ENCODE results near the gene SLCO6A1. TPM values are rescaled to one million over a fixed set of nuclear protein-coding genes. Genes with fewer than 3 reads are reported as not detected.

The SLCO6A1 gene
- polyA plus RNA-seq, 1 donor (not counting 4 experiments of a cell fraction or from before 2014, with no cell fraction given): not detected

DNA sequence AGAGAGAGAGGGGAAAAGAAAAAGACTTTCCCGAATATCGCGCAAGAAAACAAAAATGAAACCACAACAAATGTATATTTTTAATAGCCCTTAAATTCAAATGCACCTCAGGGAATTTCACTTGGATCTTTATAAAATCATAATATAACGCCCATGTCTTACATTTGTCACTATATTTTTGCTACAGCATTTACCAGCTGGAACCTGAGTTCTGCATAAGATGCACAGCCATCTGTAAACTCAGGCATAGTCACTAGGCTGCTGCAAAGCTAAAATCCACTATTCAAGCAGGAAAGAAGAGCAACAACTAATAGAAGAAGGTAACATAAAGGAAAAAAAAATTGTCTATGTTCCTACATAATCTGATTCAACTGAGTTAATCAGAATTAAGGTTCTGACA lies 30.6 kb upstream of the SLCO6A1 start:
- TF ChIP-seq EZH2 (IDR thresholded peaks at IDR 0.05; ENCODE audit: low read length): no peak
- TF ChIP-seq, protein P1, sequence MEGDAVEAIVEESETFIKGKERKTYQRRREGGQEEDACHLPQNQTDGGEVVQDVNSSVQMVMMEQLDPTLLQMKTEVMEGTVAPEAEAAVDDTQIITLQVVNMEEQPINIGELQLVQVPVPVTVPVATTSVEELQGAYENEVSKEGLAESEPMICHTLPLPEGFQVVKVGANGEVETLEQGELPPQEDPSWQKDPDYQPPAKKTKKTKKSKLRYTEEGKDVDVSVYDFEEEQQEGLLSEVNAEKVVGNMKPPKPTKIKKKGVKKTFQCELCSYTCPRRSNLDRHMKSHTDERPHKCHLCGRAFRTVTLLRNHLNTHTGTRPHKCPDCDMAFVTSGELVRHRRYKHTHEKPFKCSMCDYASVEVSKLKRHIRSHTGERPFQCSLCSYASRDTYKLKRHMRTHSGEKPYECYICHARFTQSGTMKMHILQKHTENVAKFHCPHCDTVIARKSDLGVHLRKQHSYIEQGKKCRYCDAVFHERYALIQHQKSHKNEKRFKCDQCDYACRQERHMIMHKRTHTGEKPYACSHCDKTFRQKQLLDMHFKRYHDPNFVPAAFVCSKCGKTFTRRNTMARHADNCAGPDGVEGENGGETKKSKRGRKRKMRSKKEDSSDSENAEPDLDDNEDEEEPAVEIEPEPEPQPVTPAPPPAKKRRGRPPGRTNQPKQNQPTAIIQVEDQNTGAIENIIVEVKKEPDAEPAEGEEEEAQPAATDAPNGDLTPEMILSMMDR (optimal IDR thresholded peaks at IDR 0.05 in 1 of 3, IDR thresholded peaks at IDR 0.05 in 1 of 3, conservative IDR thresholded peaks at IDR 0.05 in 1 of 3; ENCODE audit: extremely low read depth in 1 of 3, insufficient read depth in 2 of 3, low read length in 3 of 3): no peak
- Histone ChIP-seq H4K20me1 (ENCODE audit: control insufficient read depth, extremely low read depth, insufficient read depth, low read length) (no peaks in the 10 kb centered on the region), H3K27ac (ENCODE audit: control insufficient read depth, insufficient read depth, low read length) (no peak overlapping the region), H3K79me2 (ENCODE audit: control insufficient read depth, insufficient read depth, low read length) (no peaks in the 10 kb centered on the region), H2AFZ (ENCODE audit: control insufficient read depth, low read length) (no peak overlapping the region), H3K9me3 (ENCODE audit: control insufficient read depth, low read depth, low read length) (no peaks in the 10 kb centered on the region), H3K9me1 (ENCODE audit: control insufficient read depth, extremely low read depth, insufficient read depth, low read length) (no peaks in the 10 kb centered on the region), H3K27me3 (ENCODE audit: control insufficient read depth, extremely low read depth, insufficient read depth, low read length) (no peaks in the 10 kb centered on the region), H3K4me3 (ENCODE audit: control insufficient read depth in 2 of 3, extremely low read depth in 1 of 3, insufficient read depth in 2 of 3, low read depth in 1 of 3, low read length in 3 of 3) (no peak overlapping the region), H3K9ac (ENCODE audit: control insufficient read depth, extremely low read depth, insufficient read depth, low read length) (no peak overlapping the region), H3K4me2 (ENCODE audit: control insufficient read depth, extremely low read depth, insufficient read depth, low read depth, low read length) (no peak overlapping the region), H3K36me3 (ENCODE audit: control insufficient read depth in 2 of 2, extremely low read depth in 1 of 2, insufficient read depth in 2 of 2, low read length in 2 of 2) (no peaks in the 10 kb centered on the region), H3K4me1 (ENCODE audit: control insufficient read depth, extremely low read depth, insufficient read depth, low read length) (no peaks in the 10 kb centered on the region)
- DNase-seq (ENCODE audit: low read depth, low spot score) (no peak), FAIRE-seq (no peak)
- dilution Hi-C loops (cut with MboI; ENCODE audit: extremely low pct_ligation_motif_present, low sequenced_read_pairs): no loop called here

DNA sequence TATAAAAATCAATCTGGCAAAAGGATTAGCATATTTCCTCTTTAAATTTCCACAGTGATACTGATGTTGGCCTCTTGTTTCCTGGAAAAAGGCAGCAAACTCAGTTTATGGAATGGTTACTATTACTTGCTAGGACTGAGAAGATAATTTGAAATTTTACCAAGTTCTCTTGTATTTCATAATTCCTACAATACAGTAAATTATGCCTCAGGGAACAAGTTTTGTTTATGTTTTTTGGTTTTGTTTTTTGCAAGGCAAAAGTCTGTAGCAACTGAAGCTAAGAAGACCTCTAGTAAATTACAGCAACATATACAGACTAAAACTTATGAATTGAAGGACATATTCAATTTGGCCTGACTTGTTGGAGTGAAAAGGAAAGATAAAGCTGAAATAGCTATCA lies 30.2 kb upstream of the SLCO6A1 start:
- H3K27ac ChIP-seq (ENCODE audit: control insufficient read depth, insufficient read depth, low read length): no peak overlapping the region
- H3K4me3 ChIP-seq (ENCODE audit: control insufficient read depth in 2 of 3, extremely low read depth in 1 of 3, insufficient read depth in 2 of 3, low read depth in 1 of 3, low read length in 3 of 3): no peak overlapping the region
- DNase-seq (ENCODE audit: low read depth, low spot score): no peak
- no peaks in the 10 kb centered on the region for H3K36me3 ChIP-seq (ENCODE audit: control insufficient read depth in 2 of 2, extremely low read depth in 1 of 2, insufficient read depth in 2 of 2, low read length in 2 of 2)
- no peaks in the 10 kb centered on the region for H3K4me1 ChIP-seq (ENCODE audit: control insufficient read depth, extremely low read depth, insufficient read depth, low read length)
- H3K79me2 ChIP-seq (ENCODE audit: control insufficient read depth, insufficient read depth, low read length): no peaks in the 10 kb centered on the region
- no peak overlapping the region for H3K4me2 ChIP-seq (ENCODE audit: control insufficient read depth, extremely low read depth, insufficient read depth, low read depth, low read length)
- dilution Hi-C loops (cut with MboI; ENCODE audit: extremely low pct_ligation_motif_present, low sequenced_read_pairs): no loop called here
- H4K20me1 ChIP-seq (ENCODE audit: control insufficient read depth, extremely low read depth, insufficient read depth, low read length): no peaks in the 10 kb centered on the region
- no peaks in the 10 kb centered on the region for H3K27me3 ChIP-seq (ENCODE audit: control insufficient read depth, extremely low read depth, insufficient read depth, low read length)
- no peaks in the 10 kb centered on the region for H3K9me1 ChIP-seq (ENCODE audit: control insufficient read depth, extremely low read depth, insufficient read depth, low read length)
- H3K9me3 ChIP-seq (ENCODE audit: control insufficient read depth, low read depth, low read length): no peaks in the 10 kb centered on the region
- no peak for FAIRE-seq
- no peak overlapping the region for H3K9ac ChIP-seq (ENCODE audit: control insufficient read depth, extremely low read depth, insufficient read depth, low read length)
- no peak overlapping the region for H2AFZ ChIP-seq (ENCODE audit: control insufficient read depth, low read length)
- TF ChIP-seq EZH2 (IDR thresholded peaks at IDR 0.05; ENCODE audit: low read length): no peak
- TF ChIP-seq, protein P1 (optimal IDR thresholded peaks at IDR 0.05 in 1 of 3, IDR thresholded peaks at IDR 0.05 in 1 of 3, conservative IDR thresholded peaks at IDR 0.05 in 1 of 3; ENCODE audit: extremely low read depth in 1 of 3, insufficient read depth in 2 of 3, low read length in 3 of 3): no peak

All from keratinocyte (primary cell).